CD4-positive, alpha-beta T cell (primary cell): Measurements from ENCODE around the gene GPR32. TPM values are rescaled to one million over a fixed set of nuclear protein-coding genes. Genes with fewer than 3 reads are reported as not detected.

ENCODE experiments used
- ATAC-seq: fragments of 200-7000 bp; cut with Tn5 transposase; one replicate; pipeline ENCODE4 v1.10.0; 2022; ENCODE audit warnings: mild to moderate bottlenecking; ENCODE audit not compliant: poor library complexity
- CTCF ChIA-PET: fragments of 350-600 bp; sonication (Branson Sonifier 250); formaldehyde crosslinking; loops from one replicate; lab custom pipeline; 2021; ENCODE audit warnings: antibody characterized with exemption, inconsistent platforms; lab: Charles Lee
- POLR2A ChIA-PET: fragments of 350-600 bp; sonication (Branson Sonifier 250); formaldehyde crosslinking; loops from one replicate; lab custom pipeline; 2021; ENCODE audit warnings: antibody characterized with exemption, inconsistent platforms; lab: Charles Lee
- DNase-seq, 14 experiments: peaks; one replicate each; pipeline ENCODE4 v3.0.0-alpha.2; 2013 to 2020; ENCODE audit warnings: mixed read lengths in 2 of 14
- H3K27ac ChIP-seq, 2 donors: one replicate each; pipeline versions ENCODE4 v1.5.1 to v1.7.0; 2013; ENCODE audit warnings: low read length in 2 of 2, low read depth in 1 of 2, mild to moderate bottlenecking in 1 of 2
- H3K27me3 ChIP-seq, 2 experiments: 1 replicate in 1 of 2; 2 replicates in 1 of 2; pipeline versions ENCODE4 v1.6.1 to v1.7.0; 2013; ENCODE audit warnings: low read length in 2 of 2, control low read depth in 1 of 2, mild to moderate bottlenecking in 1 of 2, moderate library complexity in 1 of 2; ENCODE audit not compliant: insufficient read depth in 2 of 2, control insufficient read depth in 1 of 2
- H3K36me3 ChIP-seq: one replicate; pipeline ENCODE4 v1.6.1; 2013; ENCODE audit warnings: low read length, control low read depth; ENCODE audit not compliant: insufficient read depth
- H3K4me1 ChIP-seq: one replicate; pipeline ENCODE4 v1.6.1; 2013; ENCODE audit warnings: low read length, control low read depth; ENCODE audit not compliant: insufficient read depth
- H3K4me3 ChIP-seq: one replicate; pipeline ENCODE4 v1.5.1; 2013; ENCODE audit warnings: mild to moderate bottlenecking, low read length, moderate library complexity
- H3K9me3 ChIP-seq, 2 experiments: 1 replicate in 1 of 2; 2 replicates in 1 of 2; pipeline versions ENCODE4 v1.6.1 to v1.7.0; 2013; ENCODE audit warnings: low read length in 2 of 2, mild to moderate bottlenecking in 2 of 2, control low read depth in 1 of 2, moderate library complexity in 1 of 2; ENCODE audit not compliant: control insufficient read depth in 1 of 2, insufficient read depth in 1 of 2
- H3K27ac Mint-ChIP-seq: one replicate; pipeline ENCODE4 v1.8.0; 2020; ENCODE audit warnings: mixed read lengths
- H3K27me3 Mint-ChIP-seq: one replicate; pipeline ENCODE4 v1.8.0; 2021; ENCODE audit warnings: mixed read lengths
- H3K36me3 Mint-ChIP-seq: one replicate; pipeline ENCODE4 v1.8.0; 2021; ENCODE audit warnings: low read depth, mixed read lengths
- H3K4me1 Mint-ChIP-seq: one replicate; pipeline ENCODE4 v1.8.0; 2021; ENCODE audit warnings: low read depth, mixed read lengths
- H3K4me3 Mint-ChIP-seq: one replicate; pipeline ENCODE4 v1.8.0; 2020; ENCODE audit warnings: mild to moderate bottlenecking, mixed read lengths
- H3K9me3 Mint-ChIP-seq: one replicate; pipeline ENCODE4 v1.8.0; 2020; ENCODE audit warnings: mixed read lengths
- intact Hi-C, 2 experiments: fragments of 100-400 bp; cut with DNase I in 1 of 2; cut with micrococcal nuclease in 1 of 2; formaldehyde crosslinking; loops; one replicate each; pipeline versions ENCODE4 v1.15.1 to v1.9.0; 2023 to 2025; cut with DNase I, micrococcal nuclease
- total RNA-seq, 174 experiments: library from RNA in 2 of 174; stranded (reverse) in 2 of 174; gene quantifications; one replicate each; pipeline ENCODE4 v1.2.3 and lab custom pipeline; 2021 to 2026
- TF ChIP-seq, protein P1 (sequence below): fragments of 200-600 bp; IDR thresholded peaks from one replicate; pipeline ENCODE4 v1.8.0; 2022; ENCODE audit warnings: antibody characterized with exemption, mild to moderate bottlenecking

The GPR32 gene
- total RNA-seq, 2 experiments from 2014 or later, result not detected

DNA sequence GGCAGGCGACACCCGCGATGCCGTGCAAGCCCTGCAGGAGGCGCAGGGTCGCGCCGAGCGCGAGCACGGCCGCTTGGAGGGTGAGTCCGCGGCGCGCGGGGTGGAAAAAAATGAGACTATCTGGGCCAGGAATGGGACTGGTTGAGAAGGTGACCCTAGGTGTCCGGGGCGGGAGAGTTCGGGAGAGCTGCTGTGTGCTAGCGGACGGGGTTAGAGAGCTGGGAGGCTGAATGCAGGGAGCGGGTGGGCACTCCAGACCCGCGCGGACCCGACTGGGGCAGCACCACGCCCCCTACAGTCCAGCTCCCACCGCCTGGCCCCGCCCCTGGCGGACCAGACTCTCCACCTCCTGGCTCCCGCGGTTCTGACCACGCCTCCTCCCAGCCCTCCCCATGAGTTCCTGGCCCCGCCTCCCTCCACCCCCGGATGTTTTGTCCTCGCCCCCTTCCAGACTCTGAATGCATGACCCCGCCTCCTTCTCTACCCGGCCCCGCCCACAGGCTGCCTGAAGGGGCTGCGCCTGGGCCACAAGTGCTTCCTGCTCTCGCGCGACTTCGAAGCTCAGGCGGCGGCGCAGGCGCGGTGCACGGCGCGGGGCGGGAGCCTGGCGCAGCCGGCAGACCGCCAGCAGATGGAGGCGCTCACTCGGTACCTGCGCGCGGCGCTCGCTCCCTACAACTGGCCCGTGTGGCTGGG, 45.6 kb upstream of the GPR32 start:
- Mint-ChIP-seq H3K27ac (peak overlapping the region; percentile 70), H3K4me1 (peaks cover 36% of the 10 kb centered on the region), H3K27me3 (peaks cover 52% of the 10 kb centered on the region), H3K4me3 (peak overlapping the region; percentile 87), H3K9me3 (no peaks in the 10 kb centered on the region), H3K36me3 (no peaks in the 10 kb centered on the region)
- TF ChIP-seq, protein P1, sequence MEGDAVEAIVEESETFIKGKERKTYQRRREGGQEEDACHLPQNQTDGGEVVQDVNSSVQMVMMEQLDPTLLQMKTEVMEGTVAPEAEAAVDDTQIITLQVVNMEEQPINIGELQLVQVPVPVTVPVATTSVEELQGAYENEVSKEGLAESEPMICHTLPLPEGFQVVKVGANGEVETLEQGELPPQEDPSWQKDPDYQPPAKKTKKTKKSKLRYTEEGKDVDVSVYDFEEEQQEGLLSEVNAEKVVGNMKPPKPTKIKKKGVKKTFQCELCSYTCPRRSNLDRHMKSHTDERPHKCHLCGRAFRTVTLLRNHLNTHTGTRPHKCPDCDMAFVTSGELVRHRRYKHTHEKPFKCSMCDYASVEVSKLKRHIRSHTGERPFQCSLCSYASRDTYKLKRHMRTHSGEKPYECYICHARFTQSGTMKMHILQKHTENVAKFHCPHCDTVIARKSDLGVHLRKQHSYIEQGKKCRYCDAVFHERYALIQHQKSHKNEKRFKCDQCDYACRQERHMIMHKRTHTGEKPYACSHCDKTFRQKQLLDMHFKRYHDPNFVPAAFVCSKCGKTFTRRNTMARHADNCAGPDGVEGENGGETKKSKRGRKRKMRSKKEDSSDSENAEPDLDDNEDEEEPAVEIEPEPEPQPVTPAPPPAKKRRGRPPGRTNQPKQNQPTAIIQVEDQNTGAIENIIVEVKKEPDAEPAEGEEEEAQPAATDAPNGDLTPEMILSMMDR, result peak; percentile 50
- ATAC-seq, result peak; percentile 84
- Histone ChIP-seq H3K27ac (peak overlapping the region in 1 of 2 donors; percentile 41), H3K4me3 (peak overlapping the region; percentile 54), H3K36me3 (no peaks in the 10 kb centered on the region), H3K4me1 (peaks cover 34% of the 10 kb centered on the region), H3K27me3 (peaks cover 59 to 66% of the 10 kb centered on the region in 2 experiments), H3K9me3 (peaks cover 0 to 66% of the 10 kb centered on the region in 2 experiments)
- ChIA-PET POLR2A (interaction anchor here (0.6 to 1.5 kb wide), 8 partner anchors 11 to 367 kb away, joined by 3 to 20 read pairs (median 4); partner anchors contain the start of genes JOSD2, NR1H2 and POLD1), CTCF (interaction anchor here (0.5 to 1.1 kb wide), 2 partner anchors 56 to 76 kb away, joined by 3 read pairs; no protein-coding TSS in a partner anchor)
- DNase-seq, result peak; percentile 75 to 97 (median 88)
- intact Hi-C loops, result loop anchor here (2.0 to 10.0 kb wide), 4 partner anchors 58 to 390 kb away; no protein-coding TSS in a partner anchor

GRCh38 chr19:50725218-50725910, 44.9 kb upstream of the GPR32 start:
- peak overlapping the region; percentile 54 for H3K4me3 ChIP-seq
- Mint-ChIP-seq H3K4me3 (peak overlapping the region; percentile 87), H3K4me1 (peaks cover 31% of the 10 kb centered on the region), H3K9me3 (no peaks in the 10 kb centered on the region), H3K36me3 (no peaks in the 10 kb centered on the region), H3K27me3 (peaks cover 47% of the 10 kb centered on the region), H3K27ac (peak overlapping the region; percentile 70)
- ATAC-seq, result peak; percentile 45
- peaks cover 0 to 66% of the 10 kb centered on the region in 2 experiments for H3K9me3 ChIP-seq
- peaks cover 34% of the 10 kb centered on the region for H3K4me1 ChIP-seq
- ChIA-PET POLR2A (interaction anchor here (1.0 to 1.5 kb wide), 6 partner anchors 25 to 368 kb away, joined by 3 to 20 read pairs (median 7); partner anchors contain the start of genes JOSD2, NR1H2 and POLD1), CTCF (no interaction called here)
- H3K36me3 ChIP-seq, result no peaks in the 10 kb centered on the region
- peak overlapping the region in 1 of 2 donors; percentile 41 for H3K27ac ChIP-seq
- DNase-seq, result no peak
- intact Hi-C loops, result loop anchor here (2.0 to 10.0 kb wide), 3 partner anchors 57 to 391 kb away; no protein-coding TSS in a partner anchor
- peaks cover 55 to 62% of the 10 kb centered on the region in 2 experiments for H3K27me3 ChIP-seq
- TF ChIP-seq, protein P1, result no peak

DNA sequence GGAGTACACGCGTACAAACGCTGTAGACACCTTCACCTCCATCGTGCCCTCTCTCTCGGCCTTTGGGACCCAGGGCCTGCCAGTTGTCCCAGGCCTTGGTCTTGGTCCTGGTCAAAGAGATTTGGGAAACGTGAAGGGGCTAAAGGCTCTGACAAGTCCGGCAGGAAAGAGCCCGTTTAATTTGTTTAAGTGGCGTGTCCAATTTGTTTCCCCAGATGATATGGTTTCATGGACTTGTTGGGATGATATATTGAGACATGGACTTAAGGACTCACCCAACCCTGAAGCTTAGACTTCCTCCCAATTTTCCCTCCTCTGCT, 44.4 kb upstream of the GPR32 start:
- Histone ChIP-seq H3K4me1 (peaks cover 34% of the 10 kb centered on the region), H3K4me3 (peak overlapping the region; percentile 54), H3K9me3 (peaks cover 0 to 65% of the 10 kb centered on the region in 2 experiments), H3K36me3 (no peaks in the 10 kb centered on the region), H3K27ac (no peak overlapping the region), H3K27me3 (peaks cover 50 to 57% of the 10 kb centered on the region in 2 experiments)
- Mint-ChIP-seq H3K27me3 (peaks cover 42% of the 10 kb centered on the region), H3K9me3 (no peaks in the 10 kb centered on the region), H3K27ac (no peak overlapping the region), H3K4me1 (peaks cover 26% of the 10 kb centered on the region), H3K36me3 (no peaks in the 10 kb centered on the region), H3K4me3 (peak overlapping the region; percentile 87)
- ATAC-seq, result no peak
- ChIA-PET CTCF (no interaction called here), POLR2A (no interaction called here)
- no peak for DNase-seq
- TF ChIP-seq, protein P1, result no peak
- intact Hi-C loops, result loop anchor here (2.0 to 10.0 kb wide), 3 partner anchors 56 to 391 kb away; no protein-coding TSS in a partner anchor
